Measurements from ENCODE around the gene KAZN. TPM values are rescaled to one million over a fixed set of nuclear protein-coding genes. Genes with fewer than 3 reads are reported as not detected.
A peak's percentile ranks its signal among the peaks of the same experiment; 100 is the strongest.

The KAZN gene
- polyA plus RNA-seq, 1 donor, result 14.6 TPM

- peak; percentile 86 for DNase-seq
These were observed 554.1 kb downstream of the KAZN start for GRCh38 chr1:15152318-15153183.

GRCh38 chr1:15153184-15153841, 554.8 kb downstream of the KAZN start, which contains the start of gene TMEM51:
Gene TMEM51 (plus strand): TSS chr1:15153747. CDS start chr1:15215088, 61,341 bp downstream.
- peak; percentile 84 for DNase-seq

- peak; percentile 72 for DNase-seq
These were observed 555.5 kb downstream of the KAZN start for GRCh38 chr1:15153842-15154479.

- DNase-seq, result no peak
These were observed 556.1 kb downstream of the KAZN start for GRCh38 chr1:15154480-15155036.

GRCh38 chr1:15155191-15155590, 556.7 kb downstream of the KAZN start:
- no peak for DNase-seq

- DNase-seq, result peak; percentile 68
These were observed 557.6 kb downstream of the KAZN start for GRCh38 chr1:15155888-15156741.

- DNase-seq, result no peak
These were observed 558.4 kb downstream of the KAZN start for GRCh38 chr1:15156807-15157380.

GRCh38 chr1:15157524-15158399, 559.3 kb downstream of the KAZN start:
- DNase-seq, result no peak

- DNase-seq, result no peak
These were observed 560.2 kb downstream of the KAZN start for GRCh38 chr1:15158506-15159165.

GRCh38 chr1:15159166-15159555, 560.7 kb downstream of the KAZN start:
- no peak for DNase-seq

GRCh38 chr1:15160626-15161025, 562.1 kb downstream of the KAZN start:
- no peak for DNase-seq

- DNase-seq, result no peak
These were observed 568.9 kb downstream of the KAZN start for GRCh38 chr1:15167386-15167785.

Measured in hindlimb muscle (tissue), 1 donor.